OCI-LY3 (cell line): ENCODE data around the gene AUTS2.

Experiments
- EZH2phosphoT487 ChIP-seq: fragments of 200-600 bp; shearing (Covaris generic); IDR thresholded peaks from 2 replicates; pipeline ENCODE4 v1.6.1; 2018; ENCODE audit warnings: antibody characterized with exemption, mixed run types, low read depth
- TF ChIP-seq, protein P1 (sequence below): fragments of 200-600, 300-600 bp; sonication (generic); IDR thresholded peaks from 2 replicates; pipeline ENCODE4 v1.5.1; 2014; ENCODE audit warnings: antibody characterized with exemption, low read length, low read depth

DNA sequence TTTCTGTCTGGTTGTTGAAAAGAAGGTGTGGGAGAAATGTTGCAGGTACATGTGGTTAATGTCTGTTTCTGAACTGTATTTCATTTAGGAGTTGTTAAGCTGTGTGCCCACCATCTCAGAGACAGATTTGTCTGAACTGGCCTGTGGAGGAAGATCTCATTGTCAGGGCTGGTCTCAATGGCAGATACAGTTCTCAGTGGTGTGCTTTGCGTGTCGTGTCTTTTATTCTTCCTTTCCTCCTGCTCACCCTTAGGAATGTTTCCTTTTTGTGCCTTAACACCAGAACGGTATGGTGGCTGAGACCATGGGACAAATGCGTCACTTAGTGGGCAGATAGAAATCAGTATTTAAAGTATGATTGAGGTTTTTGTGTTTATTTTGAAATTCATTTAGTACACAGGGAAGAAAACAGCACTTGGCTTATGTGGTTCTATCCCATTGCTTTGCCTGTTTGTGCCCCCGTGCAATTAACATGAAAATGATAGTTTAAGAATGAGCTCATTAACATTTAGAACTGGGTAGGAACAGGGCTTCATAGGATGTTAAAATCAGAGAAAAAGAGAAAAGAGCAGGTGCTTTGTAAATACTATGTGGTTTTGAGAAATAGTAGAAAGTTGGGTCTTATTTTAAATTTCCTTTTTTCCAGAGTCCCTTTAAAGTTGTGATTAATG, 112.6 kb downstream of the AUTS2 start:
- TF ChIP-seq, protein P1, sequence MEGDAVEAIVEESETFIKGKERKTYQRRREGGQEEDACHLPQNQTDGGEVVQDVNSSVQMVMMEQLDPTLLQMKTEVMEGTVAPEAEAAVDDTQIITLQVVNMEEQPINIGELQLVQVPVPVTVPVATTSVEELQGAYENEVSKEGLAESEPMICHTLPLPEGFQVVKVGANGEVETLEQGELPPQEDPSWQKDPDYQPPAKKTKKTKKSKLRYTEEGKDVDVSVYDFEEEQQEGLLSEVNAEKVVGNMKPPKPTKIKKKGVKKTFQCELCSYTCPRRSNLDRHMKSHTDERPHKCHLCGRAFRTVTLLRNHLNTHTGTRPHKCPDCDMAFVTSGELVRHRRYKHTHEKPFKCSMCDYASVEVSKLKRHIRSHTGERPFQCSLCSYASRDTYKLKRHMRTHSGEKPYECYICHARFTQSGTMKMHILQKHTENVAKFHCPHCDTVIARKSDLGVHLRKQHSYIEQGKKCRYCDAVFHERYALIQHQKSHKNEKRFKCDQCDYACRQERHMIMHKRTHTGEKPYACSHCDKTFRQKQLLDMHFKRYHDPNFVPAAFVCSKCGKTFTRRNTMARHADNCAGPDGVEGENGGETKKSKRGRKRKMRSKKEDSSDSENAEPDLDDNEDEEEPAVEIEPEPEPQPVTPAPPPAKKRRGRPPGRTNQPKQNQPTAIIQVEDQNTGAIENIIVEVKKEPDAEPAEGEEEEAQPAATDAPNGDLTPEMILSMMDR = no peak
- no peak for TF ChIP-seq EZH2phosphoT487
